ENCODE data around the gene APLNR. TPM values are rescaled to one million over a fixed set of nuclear protein-coding genes. Genes with fewer than 3 reads are reported as not detected.

The APLNR gene
- total RNA-seq, 1 experiment from 2014 or later = 0.66 TPM

- ChIA-PET POLR2A (interaction anchor here (0.7 kb wide), 1 partner anchor 14 kb away, joined by 3 read pairs; no protein-coding TSS in a partner anchor), CTCF (interaction anchor here (1.0 to 3.8 kb wide), 9 partner anchors 8 to 147 kb away, joined by 3 to 42 read pairs (median 4); no protein-coding TSS in a partner anchor)
- Mint-ChIP-seq H3K36me3 (peaks cover 33% of the 10 kb centered on the region), H3K27ac (peak overlapping the region; percentile 67), H3K4me3 (peak overlapping the region; percentile 50), H3K27me3 (ENCODE audit: low read depth) (peaks cover 18% of the 10 kb centered on the region), H3K9me3 (peaks cover 46% of the 10 kb centered on the region), H3K4me1 (peaks cover 24% of the 10 kb centered on the region)
- DNase-seq (ENCODE audit: low spot score) (peak; percentile 83), ATAC-seq (peak; percentile 94)
- peak; percentile 68; the same call in 1 of the 2 replicates for TF ChIP-seq GABPB1 (CRISPR knock-in tag; IDR thresholded peaks at IDR 0.05)
- TF ChIP-seq ZNF232 (CRISPR knock-in tag; IDR thresholded peaks at IDR 0.05) = no peak
- no peak for TF ChIP-seq GTF2I (CRISPR knock-in tag; conservative IDR thresholded peaks at IDR 0.05)
- TF ChIP-seq PRRX2 (CRISPR knock-in tag; IDR thresholded peaks at IDR 0.05) = no peak
- TF ChIP-seq ZMAT4 (CRISPR knock-in tag; IDR thresholded peaks at IDR 0.05) = no peak
- no peak for TF ChIP-seq ZSCAN18 (CRISPR knock-in tag; IDR thresholded peaks at IDR 0.05)
- no peak for TF ChIP-seq KAT7 (CRISPR knock-in tag; IDR thresholded peaks at IDR 0.05; ENCODE audit: borderline replicate concordance)
- TF ChIP-seq CTCF (IDR thresholded peaks at IDR 0.05) = peak; percentile 68
- TF ChIP-seq ZNF121 (CRISPR knock-in tag; IDR thresholded peaks at IDR 0.05) = peak; percentile 82
- TF ChIP-seq MAX (CRISPR knock-in tag; IDR thresholded peaks at IDR 0.05) = peak; percentile 85
- TF ChIP-seq IRF1 (CRISPR knock-in tag; IDR thresholded peaks at IDR 0.05) = no peak
Observed at GRCh38 chr11:57277845-57278720, 41.0 kb upstream of the APLNR start.

GRCh38 chr11:57276971-57277675 is 40.1 kb upstream of the APLNR start:
- POLR2A ChIA-PET = no interaction called here

DNA sequence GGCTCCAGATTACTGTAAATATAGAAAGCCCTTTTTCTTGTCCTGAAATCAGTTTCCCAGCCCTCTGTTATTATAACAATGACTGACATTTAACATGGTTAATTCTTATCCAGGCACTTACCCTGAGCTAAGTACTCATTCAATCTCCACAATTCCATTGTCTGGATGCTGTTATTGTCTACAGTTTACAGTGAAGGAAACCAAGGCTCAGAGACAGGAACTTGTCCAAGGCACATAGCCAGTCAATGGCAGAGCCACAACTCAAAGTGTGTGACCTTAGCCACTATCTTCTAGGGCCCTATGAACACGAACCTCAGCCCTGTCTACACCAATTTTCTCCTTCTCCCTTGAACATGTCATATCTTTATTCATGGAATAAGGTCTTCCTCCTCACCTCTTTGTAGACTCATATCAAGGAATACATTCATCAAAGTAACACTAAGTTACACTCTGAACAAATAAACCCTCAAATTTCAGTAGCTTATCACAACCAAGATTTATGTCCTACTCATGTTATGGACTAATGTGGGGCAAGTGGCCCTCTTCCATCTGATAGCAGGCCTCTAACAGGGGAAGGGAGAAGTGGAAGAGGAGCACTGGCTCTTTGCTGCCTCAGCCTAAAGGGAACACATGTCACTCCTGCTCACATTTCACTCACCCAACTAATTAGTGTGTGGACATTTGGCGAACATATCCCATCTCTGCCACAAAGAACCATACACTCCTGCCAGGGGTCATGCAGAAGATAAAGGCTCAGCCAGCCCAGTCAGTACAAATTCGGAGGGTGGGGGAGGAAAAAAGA is 39.3 kb upstream of the APLNR start:
- CTCF ChIA-PET = interaction anchor here (1.7 to 3.8 kb wide), 2 partner anchors 23 to 26 kb away, joined by 6 to 42 read pairs; no protein-coding TSS in a partner anchor
- POLR2A ChIA-PET = no interaction called here
- peaks cover 36% of the 10 kb centered on the region for H3K9me3 Mint-ChIP-seq
- TF ChIP-seq ZNF671 (CRISPR knock-in tag; IDR thresholded peaks at IDR 0.05) (no peak), JAZF1 (CRISPR knock-in tag; IDR thresholded peaks at IDR 0.05) (no peak), CTCF (IDR thresholded peaks at IDR 0.05) (no peak), FOXK1 (CRISPR knock-in tag; IDR thresholded peaks at IDR 0.05) (no peak), USF2 (CRISPR knock-in tag; IDR thresholded peaks at IDR 0.05) (no peak)

More at GRCh38 chr11:57276971-57277675, 40.1 kb upstream of the APLNR start:
- CTCF ChIA-PET = interaction anchor here (1.3 to 3.8 kb wide), 4 partner anchors 17 to 34 kb away, joined by 3 to 42 read pairs (median 5); no protein-coding TSS in a partner anchor
- H3K4me1 Mint-ChIP-seq = peaks cover 20% of the 10 kb centered on the region
- H3K4me3 Mint-ChIP-seq = no peak overlapping the region
- TF ChIP-seq ZNF671 (CRISPR knock-in tag; IDR thresholded peaks at IDR 0.05) (no peak), NFE2L1 (CRISPR knock-in tag; IDR thresholded peaks at IDR 0.05) (no peak), CBFB (CRISPR knock-in tag; IDR thresholded peaks at IDR 0.05; ENCODE audit: low read depth) (no peak), FOXJ3 (CRISPR knock-in tag; IDR thresholded peaks at IDR 0.05; ENCODE audit: borderline replicate concordance) (no peak), ZBTB21 (CRISPR knock-in tag; IDR thresholded peaks at IDR 0.05; ENCODE audit: borderline replicate concordance) (no peak), GTF2I (CRISPR knock-in tag; conservative IDR thresholded peaks at IDR 0.05) (no peak)
- H3K27me3 Mint-ChIP-seq (ENCODE audit: low read depth) = peaks cover 18% of the 10 kb centered on the region
- peaks cover 40% of the 10 kb centered on the region for H3K9me3 Mint-ChIP-seq
- ATAC-seq (no peak), DNase-seq (ENCODE audit: low spot score) (no peak)
- no peak overlapping the region for H3K27ac Mint-ChIP-seq
- peaks cover 27% of the 10 kb centered on the region for H3K36me3 Mint-ChIP-seq

More for the DNA sequence above, 39.3 kb upstream of the APLNR start:
- Mint-ChIP-seq H3K27me3 (ENCODE audit: low read depth) (peaks cover 15% of the 10 kb centered on the region), H3K4me3 (no peak overlapping the region), H3K36me3 (peaks cover 19% of the 10 kb centered on the region), H3K4me1 (peaks cover 20% of the 10 kb centered on the region), H3K27ac (no peak overlapping the region)
- ATAC-seq (no peak), DNase-seq (ENCODE audit: low spot score) (no peak)
